Measurements from ENCODE around the gene TAF10. TPM values are rescaled to one million over a fixed set of nuclear protein-coding genes. Genes with fewer than 3 reads are reported as not detected.

TAF10 gene
- 100 to 1,000 TPM; 102 to 105 TPM for total RNA-seq
- long read RNA-seq, partial matches to known transcripts = 0 of 5 reads
- long read RNA-seq, other reads (novel, unspliced or antisense) = 5 of 5 reads

DNA sequence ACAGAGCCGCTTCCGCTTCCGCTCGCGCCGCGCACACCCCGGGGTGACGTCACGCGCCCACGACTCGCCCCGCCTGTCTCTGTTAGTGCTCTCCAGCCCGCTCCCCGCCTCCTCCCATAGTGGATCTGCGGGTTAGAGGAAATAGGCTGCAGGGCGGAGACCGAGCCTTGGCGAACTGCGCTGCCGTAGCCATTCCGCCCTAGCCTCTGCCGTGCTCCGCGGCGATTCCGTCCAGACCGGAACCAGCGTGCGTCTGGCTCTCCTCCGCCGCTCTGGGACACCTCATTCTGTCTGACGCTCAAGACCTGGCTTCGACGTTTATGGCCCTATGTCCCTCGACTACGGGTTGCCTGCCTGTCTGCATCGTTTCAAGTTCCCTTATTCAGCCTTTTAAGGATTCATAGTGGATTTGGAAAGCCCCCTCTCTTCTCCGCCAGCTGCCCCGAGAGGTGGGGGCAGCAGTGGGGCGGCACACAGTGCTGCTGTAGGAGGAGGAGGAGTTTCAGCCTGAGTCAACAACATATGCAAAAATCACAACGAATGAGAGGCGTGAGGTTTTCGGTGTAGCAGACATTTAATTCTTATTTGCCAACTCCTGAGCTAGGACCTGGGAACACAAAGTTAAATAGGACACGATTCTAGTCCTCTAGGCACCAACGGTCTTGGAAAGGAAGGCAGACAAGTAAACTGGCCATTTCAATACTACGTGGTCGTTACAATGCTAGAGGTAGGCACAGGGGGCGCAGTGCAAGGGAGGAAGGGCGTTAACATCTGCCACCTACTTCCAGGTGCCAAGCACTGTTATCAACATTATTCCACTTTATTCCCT lies at the start of gene TAF10:
Gene TAF10 (minus strand): TSS at position 4 of the 829 bp plus-strand sequence. CDS start 27 bp downstream, outside the sequence.
- peak; percentile 94 to 96 for ATAC-seq
- intact Hi-C loops (cut with DNase I) = no loop called here
- DNase-seq = peak; percentile 99

DNA sequence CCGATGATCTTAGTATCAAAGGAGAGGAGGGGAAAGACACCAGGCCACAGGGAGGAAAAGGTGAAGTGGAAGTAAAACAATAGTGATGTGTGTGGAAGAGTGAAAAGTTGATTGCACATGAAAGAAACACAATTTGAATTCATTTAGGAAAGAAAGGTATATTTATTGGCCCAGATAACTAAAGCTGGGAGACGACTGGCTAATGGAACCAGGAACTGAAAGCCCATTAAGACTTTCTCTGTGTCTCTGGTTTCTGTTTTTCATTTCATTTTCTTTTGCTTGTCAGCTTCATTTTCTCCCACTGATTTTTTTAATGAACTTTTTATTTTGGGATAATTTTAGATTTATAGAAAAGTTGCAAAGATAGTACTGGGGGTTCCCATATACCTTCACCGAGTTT lies 48.7 kb upstream of the TAF10 start:
- no peak for ATAC-seq
- DNase-seq = no peak
- intact Hi-C loops (cut with DNase I) = no loop called here

DNA sequence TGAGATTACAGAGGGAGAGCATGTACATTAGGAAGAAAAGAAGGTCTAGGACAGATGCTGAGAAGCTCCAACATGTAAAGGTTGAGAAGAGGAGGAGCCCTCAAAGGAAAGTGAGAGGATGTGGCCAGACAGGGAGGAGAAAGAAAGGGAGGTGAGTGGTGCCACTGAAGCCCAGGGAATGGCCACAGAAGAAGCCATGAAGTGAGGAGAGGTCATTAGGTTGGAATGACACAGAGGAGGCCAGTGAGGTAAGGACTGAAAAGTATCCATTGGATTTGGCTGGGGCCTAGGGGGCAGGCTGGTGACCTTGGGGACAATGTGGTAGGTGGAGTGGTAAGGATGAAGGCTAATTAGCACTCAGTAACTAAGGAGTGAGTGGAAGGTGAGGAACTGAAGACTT lies 46.6 kb upstream of the TAF10 start:
- no peak for ATAC-seq
- intact Hi-C loops (cut with DNase I) = no loop called here
- DNase-seq = no peak

DNA sequence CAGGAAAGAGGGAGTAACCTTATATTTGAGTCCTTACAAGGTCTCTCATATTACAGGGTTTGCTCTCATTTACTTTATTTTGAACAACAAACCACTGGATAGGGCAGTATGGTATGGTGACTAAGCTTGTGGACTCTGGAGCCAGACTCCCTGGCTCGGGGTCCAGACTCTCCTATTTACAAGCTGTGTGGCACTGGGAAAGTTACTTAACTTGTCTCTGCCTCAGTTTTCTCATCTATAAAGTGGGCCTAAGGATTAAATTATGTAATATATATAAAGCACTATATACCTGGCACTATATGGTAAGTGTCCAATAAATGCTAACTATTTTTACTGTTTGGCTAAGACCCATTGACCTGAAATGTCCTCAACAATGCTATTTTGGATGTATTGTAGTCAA lies 45.3 kb upstream of the TAF10 start:
- intact Hi-C loops (cut with DNase I) = no loop called here
- no peak for DNase-seq
- ATAC-seq = no peak

DNA sequence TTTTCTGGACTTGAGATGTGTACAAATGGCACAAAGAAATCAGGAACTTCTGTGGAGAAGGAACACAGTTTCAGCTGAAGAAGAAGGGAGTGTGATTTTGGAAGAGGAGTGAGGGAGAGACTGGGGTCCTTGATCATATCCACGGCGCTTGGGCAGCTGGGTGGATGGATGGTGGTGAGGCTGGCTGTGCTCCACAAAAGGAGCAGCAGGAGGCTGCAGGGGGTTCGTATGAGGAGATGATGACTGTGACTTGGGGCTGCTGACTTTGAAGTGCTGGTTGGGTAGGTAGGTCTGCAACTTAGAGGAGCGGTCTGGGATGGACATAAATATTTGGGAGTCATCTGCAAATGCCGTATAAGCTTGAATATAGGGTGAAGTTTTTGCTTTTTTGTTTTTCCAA lies 44.9 kb upstream of the TAF10 start:
- ATAC-seq (no peak), DNase-seq (no peak)
- intact Hi-C loops (cut with DNase I) = no loop called here

DNA sequence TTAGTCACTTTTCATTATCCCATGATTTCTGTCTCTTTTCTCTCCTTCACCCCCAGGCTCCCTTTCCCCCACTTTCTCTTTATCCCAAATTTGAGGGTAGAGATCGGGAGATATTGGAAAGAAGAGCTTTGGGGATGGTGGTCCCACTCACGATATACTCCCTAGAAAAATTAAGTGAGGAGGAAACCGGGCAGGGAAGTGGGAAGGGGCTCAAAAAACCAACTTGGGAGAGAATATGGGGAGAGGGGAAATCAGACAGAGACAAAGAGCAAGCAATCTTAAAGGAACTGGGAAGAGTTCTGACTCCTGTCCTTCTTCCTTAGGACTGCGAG lies 44.5 kb upstream of the TAF10 start:
- DNase-seq (no peak), ATAC-seq (no peak)
- intact Hi-C loops (cut with DNase I) = no loop called here

DNA sequence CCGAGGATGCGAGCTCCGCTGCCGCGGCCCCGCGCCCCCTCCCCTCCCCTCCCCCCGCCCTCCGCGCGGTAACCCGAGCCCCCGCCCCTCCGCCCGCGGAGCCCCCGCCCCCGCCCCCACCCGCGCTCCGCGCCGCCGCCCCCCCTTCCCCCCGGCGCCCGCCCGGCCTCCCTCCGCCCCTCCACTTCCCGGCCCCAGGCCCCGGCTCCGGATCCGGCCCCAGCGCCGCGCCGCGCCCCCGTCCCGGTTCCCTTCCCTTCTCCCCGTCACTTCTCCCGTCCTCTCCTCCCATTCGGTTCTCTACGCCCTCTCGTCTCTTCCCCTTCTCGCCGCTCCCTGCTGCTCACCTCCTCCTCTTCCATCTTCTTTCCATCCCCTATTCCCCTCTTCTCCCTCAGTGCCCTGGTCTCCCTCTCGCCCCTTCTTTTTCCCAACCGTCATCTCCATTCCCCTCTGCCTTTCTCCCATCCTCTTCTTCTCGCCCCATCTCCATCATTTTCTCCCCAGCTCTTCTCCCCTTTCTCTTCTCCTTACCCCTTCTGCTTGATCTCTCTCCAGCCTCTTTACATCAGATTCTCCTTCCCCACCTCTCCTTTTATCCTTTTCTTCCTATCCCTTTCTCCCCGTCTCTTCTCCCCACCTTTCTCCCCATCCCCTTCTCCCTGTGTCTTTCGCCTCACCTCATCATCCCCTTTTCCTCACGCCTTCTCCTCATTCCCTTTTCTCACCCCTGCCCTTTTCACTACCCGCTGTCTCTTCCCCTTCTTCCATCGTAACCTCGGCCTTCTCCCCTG lies 44.0 kb upstream of the TAF10 start, which contains the start of gene DCHS1:
Gene DCHS1 (minus strand): TSS at position 20 of the 794 bp plus-strand sequence. CDS start 14,196 bp downstream, outside the sequence.
- ATAC-seq = peak; percentile 56 to 58
- intact Hi-C loops (cut with DNase I) = no loop called here
- peak; percentile 62 for DNase-seq

DNA sequence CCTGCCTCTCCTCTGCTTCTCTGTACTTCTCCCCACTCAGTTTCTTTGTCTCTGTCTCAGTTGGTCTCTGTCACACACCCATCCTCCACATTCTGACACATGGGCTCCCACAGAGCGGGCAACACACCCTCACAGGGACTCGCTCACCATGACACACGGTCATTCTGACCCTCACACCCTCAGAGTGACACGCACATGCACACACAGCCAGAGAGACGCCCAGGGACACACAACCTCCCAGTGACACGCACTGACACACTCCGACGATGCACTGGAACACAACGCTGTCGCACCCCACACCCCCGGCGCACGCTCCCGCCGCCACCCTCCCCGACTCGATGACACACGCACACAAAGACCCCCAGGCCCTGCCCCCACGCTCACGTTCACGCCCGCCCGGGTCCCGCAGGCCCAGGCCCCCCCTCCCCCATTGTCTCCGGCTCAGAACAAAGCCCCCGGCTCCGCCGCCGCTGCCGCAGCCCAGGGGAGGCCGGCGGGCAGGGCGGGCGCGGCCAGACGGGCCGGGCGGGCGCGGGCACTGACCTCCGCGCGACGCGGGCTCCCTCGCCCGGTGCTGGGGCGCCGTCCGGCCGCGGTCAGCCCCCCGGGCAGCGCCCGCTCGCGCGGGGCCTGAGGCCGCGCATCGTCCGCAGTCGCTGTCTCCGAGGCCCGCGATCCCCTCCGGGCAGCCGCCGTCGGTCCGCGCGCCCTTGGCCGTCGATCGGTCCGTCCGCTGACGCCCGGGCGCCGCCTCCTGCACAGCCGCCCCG lies 43.2 kb upstream of the TAF10 start:
- ATAC-seq = peak; percentile 52 to 73

DNA sequence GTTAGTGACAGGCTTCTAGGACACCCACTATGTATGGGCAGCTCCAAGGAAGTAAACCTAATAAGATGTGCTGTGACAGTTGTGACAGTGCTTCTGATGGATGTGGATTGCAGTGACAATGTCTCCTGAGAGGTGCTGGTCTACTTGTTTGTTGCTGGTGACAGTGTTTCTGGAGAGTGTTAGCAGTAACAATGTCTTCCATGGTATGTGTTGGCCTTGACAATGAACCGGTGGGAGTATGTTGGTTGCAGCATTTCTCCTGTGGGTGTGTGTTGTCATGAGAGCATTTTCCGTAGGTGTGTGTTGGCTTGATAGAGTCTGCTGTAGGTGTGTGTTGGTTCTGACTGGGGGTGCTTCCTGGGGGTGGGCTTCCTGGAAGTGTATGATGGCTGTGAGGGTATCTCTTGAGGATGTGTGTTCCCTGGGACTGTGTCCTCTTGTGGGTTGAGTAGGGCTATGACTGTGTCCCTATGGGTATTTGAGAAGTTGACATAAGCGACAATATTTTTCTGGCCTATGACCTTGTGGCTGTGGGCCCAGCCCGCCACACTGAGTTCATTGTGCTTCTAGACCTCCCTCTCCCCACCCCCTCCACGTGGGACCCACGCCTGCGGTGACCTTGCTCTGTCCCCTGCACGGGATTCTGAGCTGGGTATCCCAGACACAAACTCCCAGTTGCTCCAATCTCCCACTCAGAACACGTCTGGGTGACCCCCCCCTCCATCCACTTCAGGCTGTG lies 42.4 kb upstream of the TAF10 start:
- ATAC-seq (peak; percentile 21 to 40), DNase-seq (peak; percentile 50)
- intact Hi-C loops (cut with DNase I) = no loop called here

More for the DNA sequence above, 43.2 kb upstream of the TAF10 start:
- intact Hi-C loops (cut with DNase I) = no loop called here
- peak; percentile 50 for DNase-seq

DNA sequence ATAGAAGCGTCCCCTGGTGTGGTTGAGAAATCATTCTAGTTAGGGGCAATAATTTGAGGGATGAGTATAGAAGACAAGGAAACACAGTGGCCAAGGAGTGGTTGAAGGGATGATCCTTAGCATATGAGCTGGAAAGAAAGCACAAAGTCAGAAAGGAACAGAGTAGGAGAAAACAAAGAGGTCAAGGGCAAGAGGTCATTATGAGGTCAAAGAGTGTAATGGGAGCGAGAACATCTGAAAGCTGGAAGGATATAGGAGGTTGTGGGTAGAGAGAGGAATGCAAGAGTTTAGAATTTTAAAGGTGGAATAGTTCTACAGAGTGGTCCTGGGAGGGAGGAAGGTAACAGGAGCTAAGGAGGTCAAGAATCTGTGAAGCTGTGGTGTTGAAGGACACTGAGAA lies 41.6 kb upstream of the TAF10 start:
- no peak for DNase-seq
- intact Hi-C loops (cut with DNase I) = no loop called here
- ATAC-seq = no peak

DNA sequence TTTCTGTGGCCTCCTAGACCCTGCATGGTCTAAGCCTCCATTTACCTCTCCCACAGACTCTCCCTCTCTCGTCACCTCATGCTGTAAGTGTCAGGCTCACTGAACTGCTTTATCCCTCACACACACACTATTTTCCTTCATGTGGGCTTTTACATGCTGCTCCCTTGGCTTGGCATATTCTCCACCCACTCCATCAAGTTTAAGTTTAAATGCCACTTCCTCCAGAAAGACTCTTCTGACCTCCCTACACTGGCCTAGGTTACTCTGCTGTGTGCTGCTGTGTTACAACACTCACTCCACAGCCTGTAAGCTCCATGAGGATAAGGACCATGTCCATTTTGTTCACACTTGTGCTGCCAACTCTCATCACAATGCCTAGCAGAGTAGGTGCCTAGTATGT lies 41.1 kb upstream of the TAF10 start:
- DNase-seq = no peak
- intact Hi-C loops (cut with DNase I) = no loop called here
- ATAC-seq = no peak

DNA sequence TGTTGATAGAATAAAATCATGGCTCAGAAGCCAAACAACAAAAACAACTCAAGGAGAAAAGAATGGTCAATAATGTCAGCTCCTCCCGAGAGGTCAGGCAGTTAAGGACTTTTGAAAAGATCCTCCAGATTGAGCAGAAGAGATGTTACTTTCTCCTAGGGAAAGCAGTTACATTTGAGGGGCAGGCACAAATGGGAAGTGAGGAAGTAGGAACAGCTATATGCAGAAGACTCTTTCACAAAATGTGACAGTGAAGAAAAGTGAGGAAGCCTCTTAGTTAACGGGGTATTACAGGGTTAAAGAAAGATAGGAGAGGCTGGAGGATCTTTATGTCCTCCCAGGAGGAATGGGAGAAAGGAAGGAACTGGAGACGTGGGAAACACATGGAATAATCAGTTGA lies 40.2 kb upstream of the TAF10 start:
- ATAC-seq (no peak), DNase-seq (no peak)
- intact Hi-C loops (cut with DNase I) = no loop called here

DNA sequence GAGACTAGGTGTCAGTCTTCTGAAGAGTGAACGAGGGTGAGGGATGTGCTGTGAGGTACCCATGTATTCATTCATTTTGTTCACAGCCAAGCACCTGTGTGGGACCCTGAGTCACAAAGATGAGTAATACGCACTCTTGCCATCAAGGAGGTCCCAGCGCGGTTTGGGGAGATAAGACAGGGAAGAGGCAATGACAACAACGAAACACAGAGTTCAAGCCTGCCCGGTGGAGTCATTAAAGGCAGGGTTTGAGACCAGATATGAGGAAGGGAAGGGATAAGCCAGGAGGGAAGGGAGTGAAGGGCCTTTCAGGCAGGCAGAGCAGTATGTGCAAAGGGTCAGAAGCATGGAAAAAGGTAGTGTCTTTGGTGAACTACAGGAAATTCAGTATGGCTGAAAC lies 39.0 kb upstream of the TAF10 start:
- no peak for DNase-seq
- ATAC-seq = no peak
- intact Hi-C loops (cut with DNase I) = no loop called here

DNA sequence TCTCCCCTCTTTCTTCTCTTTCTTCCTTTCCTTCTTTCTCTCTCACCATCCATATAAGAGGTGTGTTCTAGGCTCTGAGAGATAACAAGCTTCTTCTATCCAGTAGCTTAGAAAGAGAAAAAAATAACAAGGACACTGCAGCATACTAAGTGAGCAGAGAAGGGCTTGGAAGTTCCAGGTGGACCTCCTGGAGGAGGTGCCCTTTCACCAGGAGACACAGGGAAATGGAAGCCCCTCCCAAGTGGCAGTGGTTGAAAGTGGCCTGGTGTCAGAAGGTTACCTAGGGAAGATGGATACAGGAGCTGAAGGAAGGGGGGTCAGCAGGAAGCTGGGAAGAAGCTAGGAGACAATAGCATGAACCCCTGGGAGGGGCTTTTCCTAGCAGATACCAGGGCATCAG lies 38.1 kb upstream of the TAF10 start:
- ATAC-seq (no peak), DNase-seq (no peak)
- intact Hi-C loops (cut with DNase I) = no loop called here

DNA sequence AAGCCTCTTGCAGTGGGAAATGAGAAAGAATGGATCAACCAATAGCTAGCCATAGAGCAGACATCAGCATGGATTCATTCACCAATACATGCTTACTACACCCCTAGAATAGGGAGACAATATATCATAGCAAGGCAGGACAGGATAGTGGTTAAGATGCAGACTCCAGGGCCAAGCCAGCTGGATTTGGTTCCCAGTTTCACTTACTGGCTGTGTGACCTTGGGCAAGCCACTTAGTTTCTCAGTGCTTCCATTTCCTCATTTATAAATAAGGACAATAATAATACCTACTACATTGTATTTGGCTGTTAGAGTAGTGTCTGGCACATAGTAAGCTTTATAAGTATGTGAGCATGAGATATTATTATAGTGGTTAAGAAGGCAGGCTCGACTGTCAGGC lies 36.5 kb upstream of the TAF10 start:
- intact Hi-C loops (cut with DNase I) = no loop called here
- no peak for ATAC-seq
- no peak for DNase-seq

DNA sequence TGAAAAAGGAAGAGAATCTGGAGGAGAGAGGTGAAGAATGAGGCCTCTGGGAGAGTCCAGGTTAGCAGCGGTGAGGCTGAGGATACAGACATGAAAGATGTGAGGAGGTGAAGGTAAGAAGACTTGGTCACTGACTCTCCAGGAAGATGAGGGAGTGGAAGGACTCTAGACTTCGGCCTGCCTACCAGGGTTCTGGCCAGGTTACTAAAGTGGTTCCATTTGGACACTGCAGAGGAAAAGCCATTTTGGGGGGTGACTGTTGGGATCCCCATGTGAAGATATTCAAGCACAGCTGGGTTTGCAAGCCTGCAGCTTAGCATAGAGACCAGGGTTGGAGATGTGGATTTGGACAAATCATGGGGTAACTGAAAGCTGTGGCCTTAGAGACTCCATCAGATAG lies 35.8 kb upstream of the TAF10 start:
- intact Hi-C loops (cut with DNase I) = no loop called here
- no peak for ATAC-seq
- no peak for DNase-seq

DNA sequence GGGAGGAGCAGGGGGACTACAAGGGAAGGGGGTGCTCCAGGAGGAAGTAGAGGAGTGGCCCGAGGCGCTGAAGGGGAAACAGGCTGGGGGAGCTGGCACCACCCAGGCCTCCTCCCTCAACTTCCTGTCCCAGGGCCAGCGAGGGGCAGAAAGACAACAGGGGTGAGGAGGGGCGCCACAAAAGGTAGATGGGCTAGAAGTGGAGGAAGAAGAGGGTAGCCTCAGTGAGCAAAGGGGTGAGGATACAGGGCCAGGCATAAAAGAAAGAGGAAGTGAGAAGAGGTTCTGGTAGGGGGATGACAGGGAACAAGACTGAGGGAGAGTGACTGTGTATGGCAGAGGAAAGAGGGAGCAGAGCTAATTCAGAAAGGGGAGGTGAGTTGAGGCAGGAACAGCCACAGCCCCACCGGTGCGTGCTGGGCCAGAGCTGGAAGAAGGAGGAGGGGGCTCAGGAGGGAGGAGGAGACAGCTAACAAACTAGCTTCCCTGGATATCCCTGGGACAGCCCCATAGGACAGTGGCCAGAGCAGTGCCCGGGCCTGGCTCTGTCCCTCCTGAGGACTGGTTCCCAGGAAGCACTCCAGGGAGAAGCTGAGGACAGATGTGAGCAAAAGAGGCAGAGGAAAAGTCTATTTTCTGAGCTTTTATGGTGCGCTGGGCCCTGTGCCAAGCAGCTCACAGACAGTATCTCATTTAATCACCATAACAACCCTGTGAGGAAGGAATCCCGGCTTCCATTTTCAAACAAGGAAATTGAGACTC lies 35.1 kb upstream of the TAF10 start:
- peak; percentile 67 for DNase-seq
- ATAC-seq = peak; percentile 14 to 40
- intact Hi-C loops (cut with DNase I) = no loop called here

DNA sequence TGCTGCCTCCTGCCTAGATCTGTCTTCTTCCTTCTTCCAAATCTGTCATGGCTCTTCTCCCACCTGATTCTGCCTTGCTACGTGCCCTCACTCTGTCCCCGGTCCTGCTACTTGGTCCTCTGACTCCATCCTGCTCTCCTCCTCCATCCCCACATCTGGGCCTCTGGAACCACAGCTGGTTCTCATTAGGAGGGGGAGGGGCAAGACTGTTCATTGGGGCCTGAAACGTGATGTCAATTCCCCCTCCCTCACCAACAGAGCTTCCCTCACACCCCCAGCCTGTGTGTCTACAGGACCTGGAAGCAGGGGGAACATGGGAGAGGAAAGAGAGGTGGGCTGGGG lies 34.5 kb upstream of the TAF10 start:
- DNase-seq = no peak
- ATAC-seq = peak; percentile 40 to 71
- intact Hi-C loops (cut with DNase I) = no loop called here

All from left cardiac atrium (tissue), 4 donors.